Upper lobe of left lung (tissue), 6 donors: ENCODE results near the gene PRLR. TPM values are rescaled to one million over a fixed set of nuclear protein-coding genes. Genes with fewer than 3 reads are reported as not detected.

Experiments
- ATAC-seq, 2 donors: fragments of 200-7000 bp; cut with Tn5 transposase; one replicate each; pipeline ENCODE4 v1.9.1; 2022; ENCODE audit warnings: mild to moderate bottlenecking in 2 of 2, moderate library complexity in 2 of 2; ENCODE audit not compliant: low FRiP score in 2 of 2
- DNase-seq, 2 donors: peaks; one replicate each; pipeline ENCODE4 v3.0.0-alpha.2; 2019 to 2020
- H3K27ac ChIP-seq, 4 donors: fragments of 200-600 bp; sonication (generic); one replicate each; pipeline ENCODE4 v1.5.1; 2016 to 2019
- H3K27me3 ChIP-seq, 4 donors: fragments of 200-600 bp; sonication (generic); one replicate each; pipeline ENCODE4 v1.5.1; 2017 to 2019
- H3K36me3 ChIP-seq, 4 donors: fragments of 200-600 bp; sonication (generic); one replicate each; pipeline ENCODE4 v1.5.1; 2016 to 2019
- H3K4me1 ChIP-seq, 4 donors: fragments of 200-600 bp; sonication (generic); one replicate each; pipeline ENCODE4 v1.5.1; 2018 to 2019
- H3K4me3 ChIP-seq, 4 donors: fragments of 200-600 bp; sonication (generic); one replicate each; pipeline ENCODE4 v1.5.1; 2017 to 2019; ENCODE audit warnings: mild to moderate bottlenecking in 2 of 4, moderate library complexity in 1 of 4
- H3K9me3 ChIP-seq, 4 donors: fragments of 200-600 bp; sonication (generic); one replicate each; pipeline ENCODE4 v1.5.1; 2018 to 2019
- EP300 ChIP-seq, 4 donors: sonication (generic); formaldehyde crosslinking; IDR thresholded peaks; one replicate each; pipeline ENCODE4 v1.5.1; 2017; ENCODE audit warnings: antibody characterized with exemption in 4 of 4, control low read depth in 2 of 4
- POLR2A ChIP-seq, 4 donors: fragments of 450-650 bp; IDR thresholded peaks; one replicate each; pipeline ENCODE4 v1.5.1; 2016 to 2017; ENCODE audit warnings: antibody characterized with exemption in 4 of 4, mild to moderate bottlenecking in 2 of 4
- POLR2AphosphoS5 ChIP-seq, 2 donors: sonication (generic); formaldehyde crosslinking; IDR thresholded peaks; one replicate each; pipeline ENCODE4 v1.5.1; 2017; ENCODE audit warnings: antibody characterized with exemption in 2 of 2
- WGBS, 2 donors: methylation state at CpG; one replicate each; pipeline ENCODE4 v1.1.5; 2017 to 2018; 5-methylcytosine and 5-hydroxymethylcytosine counted together
- total RNA-seq, 6 donors: library from RNA; depleted of rRNA in 4 of 6; stranded (reverse); fragments of >200 nt in 4 of 6; gene quantifications; one replicate each; pipeline versions ENCODE4 v1.1.0 to v1.2.1, GENCODE V29; 2016 to 2021
- TF ChIP-seq, protein P1 (sequence below), 6 experiments: fragments of 450-650 bp in 4 of 6; fragments of 200-600 bp in 2 of 6; sonication (generic) in 2 of 6; IDR thresholded peaks; one replicate each; pipeline ENCODE4 v1.5.1; 2016 to 2019; ENCODE audit warnings: antibody characterized with exemption in 6 of 6
- donor health status: DM: no; HTN: no; CAD: no; lungs with moderate emphysema.
- donor health status: DM: no; HTN: yes; CAD: no; lungs with severe emphysema.

Gene PRLR
- total RNA-seq, 6 donors from 2014 or later, result 0.49 to 3.6 (median 1.8) TPM; not detected in 1

DNA sequence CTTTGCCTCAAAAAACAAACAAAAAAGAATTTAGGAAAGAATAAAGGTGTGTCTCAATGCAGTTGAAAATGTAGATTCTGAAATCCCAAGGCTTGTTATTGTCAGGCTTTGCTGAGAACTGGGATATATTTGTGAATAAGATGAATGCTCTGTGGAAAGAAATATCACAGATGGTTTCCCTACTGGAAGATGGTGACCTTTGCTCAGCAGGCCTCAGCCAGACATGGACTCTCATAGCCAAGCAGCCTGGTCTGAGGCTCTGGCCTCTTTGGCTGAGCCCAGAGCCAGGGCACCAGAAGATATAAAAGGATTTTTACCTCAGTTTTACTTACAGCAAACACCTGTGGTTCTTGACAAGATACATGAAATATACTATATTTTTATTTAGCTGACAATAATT is 219.6 kb downstream of the PRLR start:
- Histone ChIP-seq H3K36me3 (no peaks in the 10 kb centered on the region), H3K27me3 (no peaks in the 10 kb centered on the region), H3K4me3 (no peak overlapping the region), H3K27ac (no peak overlapping the region), H3K4me1 (no peaks in the 10 kb centered on the region), H3K9me3 (no peaks in the 10 kb centered on the region)
- DNase-seq (no peak), ATAC-seq (no peak)
- no peak for TF ChIP-seq POLR2AphosphoS5 (IDR thresholded peaks at IDR 0.05)

DNA sequence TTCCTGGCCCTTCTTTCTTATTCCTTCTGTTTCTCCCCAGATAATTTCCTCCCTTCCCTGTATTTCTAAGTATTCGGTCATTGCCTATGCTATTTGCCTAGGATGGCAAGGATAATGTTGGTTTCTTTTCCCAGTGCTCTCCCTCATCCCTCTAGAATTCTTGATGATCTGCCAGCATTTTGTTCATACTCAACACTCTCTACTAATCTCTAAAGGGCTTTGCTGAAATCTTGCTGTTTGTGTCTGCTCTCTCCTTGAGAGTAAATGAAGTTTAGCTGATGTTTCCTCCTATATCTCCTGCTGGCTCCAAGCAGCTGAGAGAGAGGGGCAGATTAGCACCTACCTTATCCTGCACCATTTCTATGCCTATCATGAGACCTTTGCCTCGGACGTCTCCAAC is 220.6 kb downstream of the PRLR start:
- no peaks in the 10 kb centered on the region for H3K36me3 ChIP-seq
- 89 to 90% methylated on average over 3 of the region's 3 CpGs for WGBS, 2 donors
- H3K4me3 ChIP-seq, result no peak overlapping the region
- no peaks in the 10 kb centered on the region for H3K4me1 ChIP-seq
- no peak for TF ChIP-seq POLR2A (IDR thresholded peaks at IDR 0.05)
- TF ChIP-seq EP300 (IDR thresholded peaks at IDR 0.05), result no peak
- TF ChIP-seq POLR2AphosphoS5 (IDR thresholded peaks at IDR 0.05), result no peak
- TF ChIP-seq, protein P1, sequence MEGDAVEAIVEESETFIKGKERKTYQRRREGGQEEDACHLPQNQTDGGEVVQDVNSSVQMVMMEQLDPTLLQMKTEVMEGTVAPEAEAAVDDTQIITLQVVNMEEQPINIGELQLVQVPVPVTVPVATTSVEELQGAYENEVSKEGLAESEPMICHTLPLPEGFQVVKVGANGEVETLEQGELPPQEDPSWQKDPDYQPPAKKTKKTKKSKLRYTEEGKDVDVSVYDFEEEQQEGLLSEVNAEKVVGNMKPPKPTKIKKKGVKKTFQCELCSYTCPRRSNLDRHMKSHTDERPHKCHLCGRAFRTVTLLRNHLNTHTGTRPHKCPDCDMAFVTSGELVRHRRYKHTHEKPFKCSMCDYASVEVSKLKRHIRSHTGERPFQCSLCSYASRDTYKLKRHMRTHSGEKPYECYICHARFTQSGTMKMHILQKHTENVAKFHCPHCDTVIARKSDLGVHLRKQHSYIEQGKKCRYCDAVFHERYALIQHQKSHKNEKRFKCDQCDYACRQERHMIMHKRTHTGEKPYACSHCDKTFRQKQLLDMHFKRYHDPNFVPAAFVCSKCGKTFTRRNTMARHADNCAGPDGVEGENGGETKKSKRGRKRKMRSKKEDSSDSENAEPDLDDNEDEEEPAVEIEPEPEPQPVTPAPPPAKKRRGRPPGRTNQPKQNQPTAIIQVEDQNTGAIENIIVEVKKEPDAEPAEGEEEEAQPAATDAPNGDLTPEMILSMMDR (IDR thresholded peaks at IDR 0.05), result no peak
- no peaks in the 10 kb centered on the region for H3K27me3 ChIP-seq
- H3K27ac ChIP-seq, result no peak overlapping the region
- no peaks in the 10 kb centered on the region for H3K9me3 ChIP-seq
- no peak for ATAC-seq
- no peak for DNase-seq

DNA sequence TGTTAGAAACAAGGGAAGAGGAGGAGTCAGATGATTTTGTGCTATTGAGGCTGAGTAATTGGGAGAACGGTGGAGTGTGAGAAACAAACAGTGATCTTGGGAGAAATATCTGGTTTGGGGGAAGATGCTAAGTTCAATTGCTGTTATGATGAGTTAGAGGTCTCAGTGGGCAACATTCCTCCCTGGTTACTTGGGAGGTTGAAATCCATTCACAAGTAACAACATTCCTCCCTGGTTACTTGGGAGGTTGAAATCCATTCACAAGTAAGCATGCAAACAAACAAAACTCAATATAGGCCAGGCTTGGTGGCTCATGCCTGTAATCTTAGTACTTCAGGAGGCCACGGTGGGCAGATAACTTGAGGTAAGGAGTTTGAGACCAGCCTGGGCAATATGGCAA is 221.3 kb downstream of the PRLR start:
- no peaks in the 10 kb centered on the region for H3K4me1 ChIP-seq
- 70 to 78% methylated on average over 2 of the region's 2 CpGs for whole genome bisulfite sequencing, 2 donors
- no peaks in the 10 kb centered on the region for H3K9me3 ChIP-seq
- H3K27me3 ChIP-seq, result no peaks in the 10 kb centered on the region
- DNase-seq, result no peak
- ATAC-seq, result no peak
- no peaks in the 10 kb centered on the region for H3K36me3 ChIP-seq
- no peak overlapping the region for H3K4me3 ChIP-seq
- no peak for TF ChIP-seq POLR2A (IDR thresholded peaks at IDR 0.05)
- TF ChIP-seq, protein P1 (IDR thresholded peaks at IDR 0.05), result no peak
- TF ChIP-seq POLR2AphosphoS5 (IDR thresholded peaks at IDR 0.05), result no peak
- TF ChIP-seq EP300 (IDR thresholded peaks at IDR 0.05), result no peak
- H3K27ac ChIP-seq, result no peak overlapping the region

DNA sequence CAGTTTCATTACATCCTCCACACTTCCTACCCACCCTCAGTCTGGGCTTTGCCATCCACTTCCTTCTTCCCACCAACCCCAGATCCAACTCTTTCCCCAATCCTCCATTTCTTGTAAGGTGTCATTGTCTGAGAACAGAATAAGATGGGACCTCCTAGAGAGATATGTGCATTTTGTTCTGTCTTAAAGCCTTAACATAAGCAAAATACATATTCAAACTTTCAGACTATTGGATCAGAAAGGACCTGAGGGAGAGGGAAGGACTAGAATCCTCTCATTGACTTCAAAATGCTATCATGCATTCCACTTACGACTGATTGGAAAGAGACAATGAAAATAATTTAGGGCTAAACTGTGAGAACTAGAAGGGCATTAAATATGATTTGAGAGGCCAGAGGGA is 225.5 kb downstream of the PRLR start:
- no peaks in the 10 kb centered on the region for H3K36me3 ChIP-seq
- ATAC-seq (no peak), DNase-seq (no peak)
- no peak overlapping the region for H3K27ac ChIP-seq
- H3K4me3 ChIP-seq, result no peak overlapping the region
- H3K4me1 ChIP-seq, result peaks cover 0 to 5% (median 0%) of the 10 kb centered on the region in 4 donors
- WGBS, 2 donors, result 87 to 100% methylated on average over 1 of the region's 1 CpG
- no peaks in the 10 kb centered on the region for H3K27me3 ChIP-seq
- H3K9me3 ChIP-seq, result no peaks in the 10 kb centered on the region
- TF ChIP-seq EP300 (IDR thresholded peaks at IDR 0.05) (no peak), POLR2AphosphoS5 (IDR thresholded peaks at IDR 0.05) (no peak), POLR2A (IDR thresholded peaks at IDR 0.05) (no peak)
- TF ChIP-seq, protein P1 (IDR thresholded peaks at IDR 0.05), result no peak

DNA sequence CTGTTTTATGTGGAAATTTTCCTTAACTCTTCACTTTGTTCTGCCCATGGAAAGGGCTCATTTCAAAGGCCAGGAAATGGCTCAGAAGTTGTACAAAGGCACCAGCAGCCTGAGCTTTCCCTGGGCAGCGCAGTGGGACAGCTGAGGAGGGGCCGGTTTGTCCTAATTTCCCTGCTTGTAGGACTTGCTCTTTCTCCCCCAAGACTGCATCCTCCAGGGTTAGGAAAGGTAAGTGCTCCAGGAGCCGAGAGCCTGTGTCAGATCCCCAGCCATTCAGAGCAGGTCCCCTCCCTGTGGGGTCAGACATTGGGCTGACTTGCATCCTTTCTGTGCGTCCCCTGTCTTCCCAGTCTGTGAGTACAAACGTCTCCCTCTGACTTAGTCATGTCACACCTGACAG is 226.1 kb downstream of the PRLR start:
- no peaks in the 10 kb centered on the region for H3K27me3 ChIP-seq
- ATAC-seq (no peak), DNase-seq (no peak)
- no peak overlapping the region for H3K27ac ChIP-seq
- H3K36me3 ChIP-seq, result no peaks in the 10 kb centered on the region
- no peak overlapping the region for H3K4me3 ChIP-seq
- WGBS, 2 donors, result 68 to 75% methylated on average over 5 of the region's 5 CpGs
- TF ChIP-seq POLR2AphosphoS5 (IDR thresholded peaks at IDR 0.05), result no peak
- no peak for TF ChIP-seq EP300 (IDR thresholded peaks at IDR 0.05)
- TF ChIP-seq, protein P1 (IDR thresholded peaks at IDR 0.05), result no peak
- TF ChIP-seq POLR2A (IDR thresholded peaks at IDR 0.05), result no peak
- H3K4me1 ChIP-seq, result peaks cover 0 to 5% (median 0%) of the 10 kb centered on the region in 4 donors
- H3K9me3 ChIP-seq, result no peaks in the 10 kb centered on the region
